Retinal pigment epithelial cell (primary cell): ENCODE data around the gene LRIF1.

Experiments
- DNase-seq: peaks from one replicate; pipeline ENCODE4 v3.0.0-alpha.2; 2010; ENCODE audit warnings: low read depth
- H3K4me3 ChIP-seq: 2 replicates; pipeline ENCODE4 v1.5.1; 2011; ENCODE audit warnings: mild to moderate bottlenecking, low read length, control low read depth, moderate library complexity
- TF ChIP-seq, protein P1 (sequence below): conservative IDR thresholded peaks from 2 replicates; pipeline ENCODE4 v1.5.1; 2011; ENCODE audit warnings: low read depth, low read length, control low read depth, inconsistent platforms

Gene LRIF1

DNA sequence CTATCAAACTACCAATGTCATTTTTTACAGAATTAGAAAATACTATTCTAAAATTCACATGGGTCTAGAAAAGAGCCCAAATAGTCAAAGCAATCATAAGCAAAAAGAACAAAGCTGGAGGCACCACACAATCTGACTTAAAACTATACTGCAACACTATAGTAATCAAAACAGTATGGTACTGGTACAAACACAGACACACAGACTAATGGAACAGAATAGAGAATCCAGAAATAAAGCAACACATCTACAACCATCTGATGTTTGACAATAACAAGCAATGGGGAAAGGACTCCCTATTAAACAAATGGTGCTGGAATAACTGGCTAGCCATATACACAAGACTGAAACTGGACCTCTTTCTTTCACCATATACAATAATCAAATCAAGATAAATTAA lies 50.9 kb downstream of the LRIF1 start:
- H3K4me3 ChIP-seq, result no peak overlapping the region
- TF ChIP-seq, protein P1, sequence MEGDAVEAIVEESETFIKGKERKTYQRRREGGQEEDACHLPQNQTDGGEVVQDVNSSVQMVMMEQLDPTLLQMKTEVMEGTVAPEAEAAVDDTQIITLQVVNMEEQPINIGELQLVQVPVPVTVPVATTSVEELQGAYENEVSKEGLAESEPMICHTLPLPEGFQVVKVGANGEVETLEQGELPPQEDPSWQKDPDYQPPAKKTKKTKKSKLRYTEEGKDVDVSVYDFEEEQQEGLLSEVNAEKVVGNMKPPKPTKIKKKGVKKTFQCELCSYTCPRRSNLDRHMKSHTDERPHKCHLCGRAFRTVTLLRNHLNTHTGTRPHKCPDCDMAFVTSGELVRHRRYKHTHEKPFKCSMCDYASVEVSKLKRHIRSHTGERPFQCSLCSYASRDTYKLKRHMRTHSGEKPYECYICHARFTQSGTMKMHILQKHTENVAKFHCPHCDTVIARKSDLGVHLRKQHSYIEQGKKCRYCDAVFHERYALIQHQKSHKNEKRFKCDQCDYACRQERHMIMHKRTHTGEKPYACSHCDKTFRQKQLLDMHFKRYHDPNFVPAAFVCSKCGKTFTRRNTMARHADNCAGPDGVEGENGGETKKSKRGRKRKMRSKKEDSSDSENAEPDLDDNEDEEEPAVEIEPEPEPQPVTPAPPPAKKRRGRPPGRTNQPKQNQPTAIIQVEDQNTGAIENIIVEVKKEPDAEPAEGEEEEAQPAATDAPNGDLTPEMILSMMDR, result no peak
- no peak for DNase-seq

DNA sequence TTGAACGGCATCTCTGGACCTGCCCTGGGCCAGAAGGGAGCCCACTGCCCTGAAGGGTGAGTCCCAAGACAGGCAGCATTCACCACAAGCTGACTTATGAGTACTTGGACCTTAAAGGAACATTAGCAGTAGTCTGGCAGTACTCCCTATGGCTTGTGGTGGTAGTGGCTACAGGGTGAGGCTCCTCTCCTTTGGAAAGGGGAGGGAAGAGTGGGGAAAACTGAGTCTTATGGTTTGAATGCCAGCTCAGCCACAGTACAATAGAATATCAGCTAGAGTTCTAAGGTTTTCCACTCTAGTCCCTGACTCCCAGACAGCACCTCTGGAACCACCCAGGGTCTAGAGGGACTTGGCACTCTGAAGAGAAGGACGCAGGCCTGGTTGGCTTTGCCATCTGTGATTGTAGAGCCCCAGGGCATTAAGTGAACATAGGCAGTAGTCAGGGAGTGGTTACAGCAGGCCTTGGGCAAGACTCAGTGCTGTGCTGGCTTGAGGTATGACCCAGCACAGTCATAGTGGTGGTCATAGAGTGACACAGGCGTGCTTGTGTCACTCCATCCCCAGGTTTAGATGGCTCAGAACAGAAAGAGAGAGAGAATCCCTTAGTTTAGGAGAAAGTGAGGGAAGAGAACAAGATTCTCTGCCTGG lies 59.7 kb downstream of the LRIF1 start:
- no peak overlapping the region for H3K4me3 ChIP-seq
- no peak for DNase-seq
- TF ChIP-seq, protein P1, result no peak

DNA sequence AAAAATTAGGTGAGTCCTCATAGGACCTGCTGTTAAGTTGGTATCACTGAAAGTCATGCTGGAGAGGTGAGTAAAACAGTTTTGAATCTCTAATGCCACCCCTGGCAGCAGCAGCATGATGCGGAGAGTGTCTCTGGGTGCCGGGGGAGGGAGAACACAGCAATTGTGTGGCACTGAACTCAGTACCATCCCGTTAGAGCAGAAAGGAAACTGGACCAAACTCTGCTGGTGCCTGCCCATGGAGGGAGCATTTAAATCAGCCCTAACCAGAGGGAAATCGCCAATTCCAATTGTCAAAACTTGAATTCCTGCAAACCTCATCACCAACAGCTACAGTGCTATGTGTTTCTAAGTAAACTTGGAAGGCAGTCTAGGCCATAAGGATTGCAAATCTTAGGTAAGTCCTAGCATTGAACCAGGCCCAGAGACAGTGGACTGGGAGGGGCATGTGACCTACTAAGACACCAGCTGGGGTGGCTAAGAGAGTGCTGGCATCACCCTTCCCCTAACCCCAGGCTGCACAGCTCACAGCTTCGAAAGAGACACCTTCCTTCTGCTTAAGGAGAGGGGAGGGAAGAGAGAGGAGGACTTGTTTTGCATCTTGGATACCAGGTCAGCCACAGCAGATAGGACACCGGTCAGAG lies 60.8 kb downstream of the LRIF1 start:
- H3K4me3 ChIP-seq, result no peak overlapping the region
- TF ChIP-seq, protein P1, result no peak

DNA sequence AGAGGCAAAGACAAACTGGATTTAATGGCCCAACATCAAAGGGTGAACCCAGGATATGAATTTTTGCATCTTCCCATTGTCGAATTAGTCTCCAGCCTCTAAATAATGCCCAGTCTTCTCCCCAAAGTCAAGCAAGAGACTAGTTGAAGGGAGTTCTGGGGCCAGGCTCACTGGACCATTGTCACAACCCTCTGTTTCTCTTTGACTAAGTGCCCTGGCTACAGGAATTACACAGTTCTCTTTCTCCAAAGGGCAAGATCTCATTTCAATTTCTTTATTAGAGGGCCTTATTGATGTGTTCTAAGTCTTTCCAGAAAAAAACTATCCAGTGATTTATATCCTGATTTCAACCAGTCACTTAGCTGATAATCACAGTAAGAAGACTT lies 64.3 kb downstream of the LRIF1 start:
- TF ChIP-seq, protein P1, result no peak

More for the DNA sequence above, 60.8 kb downstream of the LRIF1 start:
- no peak for DNase-seq

DNA sequence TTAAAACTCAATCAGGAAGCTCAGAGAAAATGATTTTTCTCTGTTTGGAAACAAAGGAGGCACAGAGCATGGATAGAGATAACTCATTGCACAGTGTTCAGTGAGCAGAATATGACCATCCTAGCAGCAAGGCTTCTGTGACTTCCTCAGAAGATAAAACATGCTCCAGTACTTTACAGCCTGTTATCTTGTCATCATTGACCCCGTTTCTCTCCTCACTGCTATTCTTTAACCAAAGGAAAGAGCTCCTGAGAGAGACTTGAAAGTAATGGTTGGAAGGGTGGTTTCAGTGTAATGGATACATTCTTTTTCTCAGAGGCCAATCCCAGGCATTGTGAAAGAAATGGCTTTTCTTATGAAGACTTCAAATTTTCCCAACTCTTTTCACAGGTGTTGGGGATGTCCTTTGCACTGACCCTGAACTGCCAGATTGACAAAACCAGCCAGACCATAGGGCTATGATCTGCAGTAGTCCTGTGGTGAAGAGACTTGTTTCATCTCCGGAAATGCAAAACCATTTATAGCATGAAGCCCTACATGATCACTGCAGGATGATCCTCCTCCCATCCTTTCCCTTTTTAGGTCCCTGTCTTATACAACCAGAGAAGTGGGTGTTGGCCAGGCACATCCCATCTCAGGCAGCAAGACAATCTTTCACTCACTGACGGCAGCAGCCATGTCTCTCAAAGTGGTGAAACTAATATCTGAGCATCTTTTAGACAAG lies 64.8 kb downstream of the LRIF1 start:
- TF ChIP-seq, protein P1, result no peak
- no peak for DNase-seq
- H3K4me3 ChIP-seq, result no peak overlapping the region

More for the DNA sequence above, 64.3 kb downstream of the LRIF1 start:
- no peak overlapping the region for H3K4me3 ChIP-seq
- DNase-seq, result no peak

DNA sequence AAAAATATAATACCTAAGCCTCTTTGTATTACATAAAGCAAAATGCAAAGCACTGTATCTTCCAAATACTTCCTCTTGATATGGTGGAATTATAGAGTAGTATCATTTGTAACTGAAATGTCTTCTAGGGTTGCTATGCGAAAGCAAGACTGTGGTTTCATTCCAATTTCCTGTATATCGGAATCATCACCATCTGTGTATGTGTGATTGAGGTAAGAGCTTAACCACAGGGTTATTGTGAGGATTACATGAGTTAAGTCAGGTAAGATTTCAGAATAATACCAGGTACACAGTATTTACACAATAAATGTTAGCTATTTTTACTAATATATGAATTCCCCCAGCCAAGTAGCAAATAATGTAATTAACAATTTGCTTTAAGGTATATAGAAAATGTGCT lies 66.0 kb downstream of the LRIF1 start:
- no peak overlapping the region for H3K4me3 ChIP-seq
- no peak for DNase-seq
- TF ChIP-seq, protein P1, result no peak
